ENCODE measurements around the gene MRO. TPM values are rescaled to one million over a fixed set of nuclear protein-coding genes. Genes with fewer than 3 reads are reported as not detected.

Gene MRO
- total RNA-seq, 2 donors from 2014 or later, result not detected

- Mint-ChIP-seq H3K27ac (no peak overlapping the region), H3K4me3 (no peak overlapping the region), H3K27me3 (peaks cover 15% of the 10 kb centered on the region), H3K4me1 (no peaks in the 10 kb centered on the region), H3K36me3 (ENCODE audit: low read depth) (no peaks in the 10 kb centered on the region), H3K9me3 (no peaks in the 10 kb centered on the region)
- no peak for ATAC-seq (replicated peaks)
These were observed 639 bp downstream of the MRO start for GRCh38 chr18:50819027-50819727.

- peaks cover 19% of the 10 kb centered on the region for H3K27me3 Mint-ChIP-seq
- no peak overlapping the region for H3K27ac Mint-ChIP-seq
- H3K4me3 Mint-ChIP-seq, result no peak overlapping the region
- H3K36me3 Mint-ChIP-seq (ENCODE audit: low read depth), result no peaks in the 10 kb centered on the region
- no peaks in the 10 kb centered on the region for H3K9me3 Mint-ChIP-seq
- no peaks in the 10 kb centered on the region for H3K4me1 Mint-ChIP-seq
- no peak for ATAC-seq (replicated peaks)
These were observed 3.2 kb downstream of the MRO start for GRCh38 chr18:50816419-50817166.

DNA sequence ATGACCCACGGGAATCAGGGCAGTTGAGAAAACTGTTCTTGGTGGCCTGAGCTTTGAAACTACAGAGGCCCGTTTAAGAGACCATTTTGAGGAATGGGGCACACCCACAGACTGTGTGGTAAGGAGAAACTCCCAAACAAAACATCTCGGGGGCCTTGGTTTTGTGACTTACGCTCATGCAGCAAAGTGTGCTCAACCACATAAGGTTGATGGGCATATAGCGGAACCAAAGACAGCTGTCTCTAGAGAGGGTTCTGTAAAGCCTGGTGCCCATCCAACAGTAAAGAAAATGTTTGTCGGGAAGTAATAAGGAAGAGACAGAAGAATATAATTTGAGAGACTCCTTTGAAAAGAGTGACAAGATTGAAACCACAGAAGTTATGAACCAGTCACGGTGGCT is 5.4 kb downstream of the MRO start:
- Mint-ChIP-seq H3K27ac (no peak overlapping the region), H3K4me1 (no peaks in the 10 kb centered on the region), H3K4me3 (no peak overlapping the region), H3K9me3 (no peaks in the 10 kb centered on the region), H3K36me3 (ENCODE audit: low read depth) (no peaks in the 10 kb centered on the region), H3K27me3 (peaks cover 19% of the 10 kb centered on the region)
- ATAC-seq (replicated peaks), result no peak

- Mint-ChIP-seq H3K27ac (no peak overlapping the region), H3K27me3 (peaks cover 16% of the 10 kb centered on the region), H3K4me3 (no peak overlapping the region), H3K4me1 (no peaks in the 10 kb centered on the region), H3K36me3 (ENCODE audit: low read depth) (no peaks in the 10 kb centered on the region), H3K9me3 (no peaks in the 10 kb centered on the region)
- no peak for ATAC-seq (replicated peaks)
These were observed 6.5 kb downstream of the MRO start for GRCh38 chr18:50813353-50813752.

DNA sequence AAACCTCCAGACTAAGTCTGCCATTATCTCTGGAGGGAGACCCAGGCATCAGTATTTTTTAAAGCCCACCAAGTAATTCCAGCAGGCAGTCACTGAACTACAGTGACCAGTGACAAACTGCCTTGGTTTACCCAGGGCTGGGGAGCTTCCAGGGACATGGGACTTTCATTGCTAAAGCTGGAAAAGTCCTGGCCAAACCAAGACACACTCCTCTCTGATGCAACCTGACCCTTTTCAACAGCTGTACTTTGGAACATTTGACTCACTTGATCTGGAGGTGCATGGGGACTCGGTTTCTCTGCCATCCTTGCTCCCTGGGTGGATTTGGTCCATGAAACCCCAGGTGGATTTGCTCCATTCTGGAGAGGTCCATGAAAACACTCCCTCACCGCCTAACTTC is 7.0 kb downstream of the MRO start:
- no peaks in the 10 kb centered on the region for H3K4me1 Mint-ChIP-seq
- H3K9me3 Mint-ChIP-seq, result no peaks in the 10 kb centered on the region
- no peak for ATAC-seq (replicated peaks)
- no peak overlapping the region for H3K27ac Mint-ChIP-seq
- no peaks in the 10 kb centered on the region for H3K36me3 Mint-ChIP-seq (ENCODE audit: low read depth)
- peaks cover 11% of the 10 kb centered on the region for H3K27me3 Mint-ChIP-seq
- no peak overlapping the region for H3K4me3 Mint-ChIP-seq

GRCh38 chr18:50807176-50807575 is 12.6 kb downstream of the MRO start:
- Mint-ChIP-seq H3K4me1 (no peaks in the 10 kb centered on the region), H3K27ac (no peak overlapping the region)

GRCh38 chr18:50806208-50806616 is 13.6 kb downstream of the MRO start:
- H3K27me3 Mint-ChIP-seq, result peaks cover 4% of the 10 kb centered on the region
- no peak for ATAC-seq (replicated peaks)
- H3K36me3 Mint-ChIP-seq (ENCODE audit: low read depth), result no peaks in the 10 kb centered on the region
- H3K4me1 Mint-ChIP-seq, result no peaks in the 10 kb centered on the region
- H3K27ac Mint-ChIP-seq, result no peak overlapping the region
- no peak overlapping the region for H3K4me3 Mint-ChIP-seq
- no peaks in the 10 kb centered on the region for H3K9me3 Mint-ChIP-seq

More at GRCh38 chr18:50807176-50807575, 12.6 kb downstream of the MRO start:
- no peak overlapping the region for H3K4me3 Mint-ChIP-seq
- peaks cover 4% of the 10 kb centered on the region for H3K27me3 Mint-ChIP-seq
- no peaks in the 10 kb centered on the region for H3K36me3 Mint-ChIP-seq (ENCODE audit: low read depth)
- no peak for ATAC-seq (replicated peaks)
- no peaks in the 10 kb centered on the region for H3K9me3 Mint-ChIP-seq

- no peaks in the 10 kb centered on the region for H3K36me3 Mint-ChIP-seq (ENCODE audit: low read depth)
- no peak overlapping the region for H3K4me3 Mint-ChIP-seq
- no peaks in the 10 kb centered on the region for H3K9me3 Mint-ChIP-seq
- H3K27me3 Mint-ChIP-seq, result peaks cover 4% of the 10 kb centered on the region
- H3K4me1 Mint-ChIP-seq, result no peaks in the 10 kb centered on the region
- no peak for ATAC-seq (replicated peaks)
- H3K27ac Mint-ChIP-seq, result no peak overlapping the region
These were observed 14.1 kb downstream of the MRO start for GRCh38 chr18:50805732-50806131.

GRCh38 chr18:50803592-50803991 is 16.2 kb downstream of the MRO start:
- H3K27ac Mint-ChIP-seq, result no peak overlapping the region
- H3K36me3 Mint-ChIP-seq (ENCODE audit: low read depth), result no peaks in the 10 kb centered on the region
- no peak overlapping the region for H3K4me3 Mint-ChIP-seq
- H3K27me3 Mint-ChIP-seq, result peaks cover 7% of the 10 kb centered on the region
- ATAC-seq (replicated peaks), result no peak
- no peaks in the 10 kb centered on the region for H3K4me1 Mint-ChIP-seq
- H3K9me3 Mint-ChIP-seq, result no peaks in the 10 kb centered on the region

GRCh38 chr18:50802141-50802540 is 17.7 kb downstream of the MRO start:
- Mint-ChIP-seq H3K9me3 (no peaks in the 10 kb centered on the region), H3K27me3 (peaks cover 15% of the 10 kb centered on the region), H3K27ac (no peak overlapping the region), H3K36me3 (ENCODE audit: low read depth) (no peaks in the 10 kb centered on the region), H3K4me1 (no peaks in the 10 kb centered on the region), H3K4me3 (no peak overlapping the region)
- no peak for ATAC-seq (replicated peaks)

DNA sequence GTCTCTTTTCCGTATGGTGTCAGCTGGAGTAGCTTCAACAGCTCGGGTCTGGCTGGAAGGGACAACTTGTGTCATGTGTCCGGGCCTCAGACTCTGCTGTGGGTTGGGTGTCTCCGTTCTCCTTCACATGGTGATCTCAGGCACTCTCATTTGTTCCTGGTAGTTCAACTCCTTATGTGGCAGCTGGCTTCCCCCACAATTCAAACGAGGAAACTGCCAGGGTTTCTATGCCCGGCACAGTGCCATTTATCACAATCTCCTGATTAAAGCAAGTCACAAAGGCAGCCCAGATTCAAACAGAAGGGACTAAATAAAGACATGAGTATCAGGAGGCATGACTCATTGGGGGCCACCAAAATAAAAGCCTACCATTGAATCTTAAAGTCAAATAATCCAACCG is 22.7 kb downstream of the MRO start:
- no peak for ATAC-seq (replicated peaks)
- no peaks in the 10 kb centered on the region for H3K36me3 Mint-ChIP-seq (ENCODE audit: low read depth)
- H3K9me3 Mint-ChIP-seq, result no peaks in the 10 kb centered on the region
- no peak overlapping the region for H3K27ac Mint-ChIP-seq
- no peaks in the 10 kb centered on the region for H3K4me1 Mint-ChIP-seq
- H3K27me3 Mint-ChIP-seq, result peaks cover 35% of the 10 kb centered on the region
- no peak overlapping the region for H3K4me3 Mint-ChIP-seq

GRCh38 chr18:50796495-50796894 is 23.3 kb downstream of the MRO start:
- Mint-ChIP-seq H3K9me3 (no peaks in the 10 kb centered on the region), H3K4me3 (no peak overlapping the region), H3K27me3 (peaks cover 35% of the 10 kb centered on the region), H3K4me1 (no peaks in the 10 kb centered on the region), H3K36me3 (ENCODE audit: low read depth) (no peaks in the 10 kb centered on the region), H3K27ac (no peak overlapping the region)
- no peak for ATAC-seq (replicated peaks)

GRCh38 chr18:50793641-50794565 is 25.9 kb downstream of the MRO start:
- H3K27me3 Mint-ChIP-seq, result peaks cover 34% of the 10 kb centered on the region
- ATAC-seq (replicated peaks), result no peak
- no peak overlapping the region for H3K4me3 Mint-ChIP-seq
- no peak overlapping the region for H3K27ac Mint-ChIP-seq
- H3K9me3 Mint-ChIP-seq, result no peaks in the 10 kb centered on the region
- H3K4me1 Mint-ChIP-seq, result no peaks in the 10 kb centered on the region
- H3K36me3 Mint-ChIP-seq (ENCODE audit: low read depth), result no peaks in the 10 kb centered on the region

DNA sequence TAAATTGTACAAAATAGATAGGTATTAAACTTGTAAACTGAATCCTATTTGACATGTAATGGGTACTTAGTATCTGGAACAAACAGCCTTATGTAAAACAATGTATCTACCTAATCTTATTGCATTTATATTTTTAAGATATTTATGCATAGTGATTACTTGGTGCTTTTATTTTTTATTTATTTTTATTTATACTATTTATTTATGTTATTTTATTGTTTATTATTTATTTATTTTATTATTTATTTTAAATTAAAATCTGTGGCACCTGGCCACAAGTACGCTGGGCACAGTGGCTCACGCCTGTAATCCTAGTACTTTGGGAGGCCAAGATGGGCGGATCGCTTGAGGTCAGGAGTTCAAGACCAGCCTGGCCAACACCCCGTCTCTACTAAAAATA is 26.9 kb downstream of the MRO start:
- no peaks in the 10 kb centered on the region for H3K9me3 Mint-ChIP-seq
- H3K4me1 Mint-ChIP-seq, result no peaks in the 10 kb centered on the region
- no peaks in the 10 kb centered on the region for H3K36me3 Mint-ChIP-seq (ENCODE audit: low read depth)
- no peak overlapping the region for H3K27ac Mint-ChIP-seq
- ATAC-seq (replicated peaks), result no peak
- no peak overlapping the region for H3K4me3 Mint-ChIP-seq
- peaks cover 34% of the 10 kb centered on the region for H3K27me3 Mint-ChIP-seq

Data from activated T-helper 17 cell treated with anti-CD3 and anti-CD28 coated beads, Interleukin-2, amount 50 U/mL, for 72 hours (primary cell).